Ishikawa (cell line): ENCODE measurements around the gene TSHZ3.

ENCODE experiments used
- EGR1 ChIP-seq: IDR thresholded peaks from 2 replicates; pipeline ENCODE4 v1.6.1; 2012
- EP300 ChIP-seq: IDR thresholded peaks from 2 replicates; pipeline ENCODE4 v1.6.1; 2012; ENCODE audit warnings: borderline replicate concordance
- MAX ChIP-seq: IDR thresholded peaks from 2 replicates; pipeline ENCODE4 v1.6.1; 2012
- RAD21 ChIP-seq: IDR thresholded peaks from 2 replicates; pipeline ENCODE4 v1.6.1; 2012; ENCODE audit warnings: low read depth
- TAF1 ChIP-seq: IDR thresholded peaks from 2 replicates; pipeline ENCODE4 v1.6.1; 2012; ENCODE audit warnings: low read depth, mild to moderate bottlenecking
- TCF12 ChIP-seq: IDR thresholded peaks from 2 replicates; pipeline ENCODE4 v1.6.1; 2012; ENCODE audit warnings: low read depth
- YY1 ChIP-seq: IDR thresholded peaks from 2 replicates; pipeline ENCODE4 v1.6.1; 2012; ENCODE audit warnings: low read depth
- ZBTB7A ChIP-seq: IDR thresholded peaks from 2 replicates; pipeline ENCODE4 v1.6.1; 2012; ENCODE audit warnings: low read depth
- TF ChIP-seq, protein P1 (sequence below): IDR thresholded peaks from 2 replicates; pipeline ENCODE4 v1.6.1; 2012; ENCODE audit warnings: low read depth, mild to moderate bottlenecking

DNA sequence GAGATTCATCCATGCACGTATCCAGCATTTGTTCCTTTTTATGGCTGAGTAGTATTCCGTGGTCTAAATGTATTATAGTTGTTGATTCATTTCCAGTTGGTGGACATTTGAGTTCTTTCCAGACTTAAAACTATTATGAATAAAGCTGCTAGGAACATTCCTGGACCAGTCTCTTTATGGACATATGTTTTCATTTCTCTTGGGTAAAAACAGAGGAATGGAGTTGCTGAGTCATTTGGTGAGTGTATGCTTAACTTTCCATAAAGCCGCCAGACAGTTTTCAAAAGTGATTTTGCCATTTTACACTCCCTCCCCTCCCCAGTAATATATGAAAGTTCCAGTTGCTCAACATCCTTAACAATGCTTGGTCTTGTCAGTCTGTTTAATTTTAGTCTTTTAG is 116.4 kb downstream of the TSHZ3 start:
- TF ChIP-seq TCF12 (no peak), EGR1 (no peak), YY1 (no peak), EP300 (no peak), ZBTB7A (no peak), MAX (no peak), RAD21 (no peak), TAF1 (no peak)
- TF ChIP-seq, protein P1, sequence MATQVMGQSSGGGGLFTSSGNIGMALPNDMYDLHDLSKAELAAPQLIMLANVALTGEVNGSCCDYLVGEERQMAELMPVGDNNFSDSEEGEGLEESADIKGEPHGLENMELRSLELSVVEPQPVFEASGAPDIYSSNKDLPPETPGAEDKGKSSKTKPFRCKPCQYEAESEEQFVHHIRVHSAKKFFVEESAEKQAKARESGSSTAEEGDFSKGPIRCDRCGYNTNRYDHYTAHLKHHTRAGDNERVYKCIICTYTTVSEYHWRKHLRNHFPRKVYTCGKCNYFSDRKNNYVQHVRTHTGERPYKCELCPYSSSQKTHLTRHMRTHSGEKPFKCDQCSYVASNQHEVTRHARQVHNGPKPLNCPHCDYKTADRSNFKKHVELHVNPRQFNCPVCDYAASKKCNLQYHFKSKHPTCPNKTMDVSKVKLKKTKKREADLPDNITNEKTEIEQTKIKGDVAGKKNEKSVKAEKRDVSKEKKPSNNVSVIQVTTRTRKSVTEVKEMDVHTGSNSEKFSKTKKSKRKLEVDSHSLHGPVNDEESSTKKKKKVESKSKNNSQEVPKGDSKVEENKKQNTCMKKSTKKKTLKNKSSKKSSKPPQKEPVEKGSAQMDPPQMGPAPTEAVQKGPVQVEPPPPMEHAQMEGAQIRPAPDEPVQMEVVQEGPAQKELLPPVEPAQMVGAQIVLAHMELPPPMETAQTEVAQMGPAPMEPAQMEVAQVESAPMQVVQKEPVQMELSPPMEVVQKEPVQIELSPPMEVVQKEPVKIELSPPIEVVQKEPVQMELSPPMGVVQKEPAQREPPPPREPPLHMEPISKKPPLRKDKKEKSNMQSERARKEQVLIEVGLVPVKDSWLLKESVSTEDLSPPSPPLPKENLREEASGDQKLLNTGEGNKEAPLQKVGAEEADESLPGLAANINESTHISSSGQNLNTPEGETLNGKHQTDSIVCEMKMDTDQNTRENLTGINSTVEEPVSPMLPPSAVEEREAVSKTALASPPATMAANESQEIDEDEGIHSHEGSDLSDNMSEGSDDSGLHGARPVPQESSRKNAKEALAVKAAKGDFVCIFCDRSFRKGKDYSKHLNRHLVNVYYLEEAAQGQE: no peak
